GM12892 (cell line): Measurements from ENCODE around the gene GSK3B.

Experiments used
- POLR2AphosphoS5 ChIP-seq: IDR thresholded peaks from 2 replicates; pipeline ENCODE4 v1.6.1; 2011; ENCODE audit warnings: low read depth, low read length, control low read depth
- TAF1 ChIP-seq: IDR thresholded peaks from 2 replicates; pipeline ENCODE4 v1.6.1; 2011; ENCODE audit warnings: low read depth, mild to moderate bottlenecking, control low read depth, low read length, borderline replicate concordance

DNA sequence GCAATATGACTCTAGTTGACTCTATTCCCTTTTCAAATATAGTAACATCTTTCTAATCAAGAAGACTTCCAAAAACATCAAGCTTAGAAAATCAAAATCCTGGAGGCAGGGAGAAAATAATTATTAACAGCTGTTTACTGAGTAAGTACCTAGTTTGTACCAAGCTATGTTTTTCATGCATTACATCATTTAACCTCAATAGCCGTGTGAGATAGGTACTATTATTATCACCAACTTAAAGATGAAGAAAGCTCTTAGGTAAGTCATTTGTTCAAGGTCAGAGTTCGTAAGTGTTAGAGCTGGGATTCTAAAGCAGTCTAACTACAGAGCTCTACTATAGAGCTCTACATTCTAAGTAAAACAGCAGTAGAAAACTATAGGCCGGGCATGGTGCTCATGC lies 41.6 kb downstream of the GSK3B start:
- TF ChIP-seq TAF1 (no peak), POLR2AphosphoS5 (no peak)
